Activated CD8-positive, alpha-beta memory T cell treated with anti-CD3 and anti-CD28 coated beads, Interleukin-2, amount 50 U/mL, for 1 hour (primary cell): ENCODE measurements around the gene NCOA3.

Experiments
- DNase-seq: peaks from one replicate; pipeline ENCODE4 v3.0.0-alpha.2; 2020; ENCODE audit errors: extremely low read depth

NCOA3 gene

GRCh38 chr20:47629907-47630306, 128.2 kb downstream of the NCOA3 start:
- DNase-seq = no peak

- DNase-seq = no peak
Observed at GRCh38 chr20:47631078-47631477, 129.4 kb downstream of the NCOA3 start.

- no peak for DNase-seq
Observed at GRCh38 chr20:47635256-47635655, 133.6 kb downstream of the NCOA3 start.

- no peak for DNase-seq
Observed at GRCh38 chr20:47638851-47639250, 137.2 kb downstream of the NCOA3 start.

GRCh38 chr20:47642118-47642517, 140.4 kb downstream of the NCOA3 start:
- no peak for DNase-seq

GRCh38 chr20:47642624-47643023, 140.9 kb downstream of the NCOA3 start:
- DNase-seq = no peak

- DNase-seq = no peak
Observed at GRCh38 chr20:47645632-47646031, 143.9 kb downstream of the NCOA3 start.

- no peak for DNase-seq
Observed at GRCh38 chr20:47647994-47648393, 146.3 kb downstream of the NCOA3 start.

- no peak for DNase-seq
Observed at GRCh38 chr20:47648943-47649342, 147.3 kb downstream of the NCOA3 start.

- DNase-seq = no peak
Observed at GRCh38 chr20:47652301-47652700, 150.6 kb downstream of the NCOA3 start.

GRCh38 chr20:47652794-47653193, 151.1 kb downstream of the NCOA3 start:
- no peak for DNase-seq

GRCh38 chr20:47653869-47654268, 152.2 kb downstream of the NCOA3 start:
- no peak for DNase-seq

- no peak for DNase-seq
Observed at GRCh38 chr20:47654370-47654769, 152.7 kb downstream of the NCOA3 start.

- no peak for DNase-seq
Observed at GRCh38 chr20:47655635-47656034, 153.9 kb downstream of the NCOA3 start.

- no peak for DNase-seq
Observed at GRCh38 chr20:47656318-47656717, 154.6 kb downstream of the NCOA3 start.

- no peak for DNase-seq
Observed at GRCh38 chr20:47659904-47660601, 158.4 kb downstream of the NCOA3 start.

GRCh38 chr20:47660602-47660905, 158.9 kb downstream of the NCOA3 start:
- DNase-seq = no peak

- DNase-seq = no peak
Observed at GRCh38 chr20:47660983-47661700, 159.5 kb downstream of the NCOA3 start.

GRCh38 chr20:47661714-47662113, 160.0 kb downstream of the NCOA3 start:
- DNase-seq = no peak

GRCh38 chr20:47662483-47663353, 161.0 kb downstream of the NCOA3 start:
- no peak for DNase-seq

- peak; percentile 20 for DNase-seq
Observed at GRCh38 chr20:47663354-47664067, 161.8 kb downstream of the NCOA3 start.

- no peak for DNase-seq
Observed at GRCh38 chr20:47664068-47664437, 162.4 kb downstream of the NCOA3 start.
